ENCODE data around the gene TTLL6.

- TF ChIP-seq EZH2 (IDR thresholded peaks at IDR 0.05; ENCODE audit: borderline replicate concordance, insufficient read depth, low read length, poor library complexity, severe bottlenecking) (no peak), POLR2AphosphoS5 (IDR thresholded peaks at IDR 0.05) (no peak), EP300 (conservative IDR thresholded peaks at IDR 0.05; ENCODE audit: poor library complexity, severe bottlenecking) (no peak), SMC3 (conservative IDR thresholded peaks at IDR 0.05; ENCODE audit: poor library complexity) (no peak), RAD21 (conservative IDR thresholded peaks at IDR 0.05) (no peak), MXI1 (conservative IDR thresholded peaks at IDR 0.05; ENCODE audit: poor library complexity, severe bottlenecking) (no peak), TAF1 (IDR thresholded peaks at IDR 0.05; ENCODE audit: low read depth) (no peak)
- TF ChIP-seq, protein P1, sequence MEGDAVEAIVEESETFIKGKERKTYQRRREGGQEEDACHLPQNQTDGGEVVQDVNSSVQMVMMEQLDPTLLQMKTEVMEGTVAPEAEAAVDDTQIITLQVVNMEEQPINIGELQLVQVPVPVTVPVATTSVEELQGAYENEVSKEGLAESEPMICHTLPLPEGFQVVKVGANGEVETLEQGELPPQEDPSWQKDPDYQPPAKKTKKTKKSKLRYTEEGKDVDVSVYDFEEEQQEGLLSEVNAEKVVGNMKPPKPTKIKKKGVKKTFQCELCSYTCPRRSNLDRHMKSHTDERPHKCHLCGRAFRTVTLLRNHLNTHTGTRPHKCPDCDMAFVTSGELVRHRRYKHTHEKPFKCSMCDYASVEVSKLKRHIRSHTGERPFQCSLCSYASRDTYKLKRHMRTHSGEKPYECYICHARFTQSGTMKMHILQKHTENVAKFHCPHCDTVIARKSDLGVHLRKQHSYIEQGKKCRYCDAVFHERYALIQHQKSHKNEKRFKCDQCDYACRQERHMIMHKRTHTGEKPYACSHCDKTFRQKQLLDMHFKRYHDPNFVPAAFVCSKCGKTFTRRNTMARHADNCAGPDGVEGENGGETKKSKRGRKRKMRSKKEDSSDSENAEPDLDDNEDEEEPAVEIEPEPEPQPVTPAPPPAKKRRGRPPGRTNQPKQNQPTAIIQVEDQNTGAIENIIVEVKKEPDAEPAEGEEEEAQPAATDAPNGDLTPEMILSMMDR (IDR thresholded peaks at IDR 0.05; ENCODE audit: poor library complexity, severe bottlenecking), result no peak
- TF ChIP-seq, protein P2, sequence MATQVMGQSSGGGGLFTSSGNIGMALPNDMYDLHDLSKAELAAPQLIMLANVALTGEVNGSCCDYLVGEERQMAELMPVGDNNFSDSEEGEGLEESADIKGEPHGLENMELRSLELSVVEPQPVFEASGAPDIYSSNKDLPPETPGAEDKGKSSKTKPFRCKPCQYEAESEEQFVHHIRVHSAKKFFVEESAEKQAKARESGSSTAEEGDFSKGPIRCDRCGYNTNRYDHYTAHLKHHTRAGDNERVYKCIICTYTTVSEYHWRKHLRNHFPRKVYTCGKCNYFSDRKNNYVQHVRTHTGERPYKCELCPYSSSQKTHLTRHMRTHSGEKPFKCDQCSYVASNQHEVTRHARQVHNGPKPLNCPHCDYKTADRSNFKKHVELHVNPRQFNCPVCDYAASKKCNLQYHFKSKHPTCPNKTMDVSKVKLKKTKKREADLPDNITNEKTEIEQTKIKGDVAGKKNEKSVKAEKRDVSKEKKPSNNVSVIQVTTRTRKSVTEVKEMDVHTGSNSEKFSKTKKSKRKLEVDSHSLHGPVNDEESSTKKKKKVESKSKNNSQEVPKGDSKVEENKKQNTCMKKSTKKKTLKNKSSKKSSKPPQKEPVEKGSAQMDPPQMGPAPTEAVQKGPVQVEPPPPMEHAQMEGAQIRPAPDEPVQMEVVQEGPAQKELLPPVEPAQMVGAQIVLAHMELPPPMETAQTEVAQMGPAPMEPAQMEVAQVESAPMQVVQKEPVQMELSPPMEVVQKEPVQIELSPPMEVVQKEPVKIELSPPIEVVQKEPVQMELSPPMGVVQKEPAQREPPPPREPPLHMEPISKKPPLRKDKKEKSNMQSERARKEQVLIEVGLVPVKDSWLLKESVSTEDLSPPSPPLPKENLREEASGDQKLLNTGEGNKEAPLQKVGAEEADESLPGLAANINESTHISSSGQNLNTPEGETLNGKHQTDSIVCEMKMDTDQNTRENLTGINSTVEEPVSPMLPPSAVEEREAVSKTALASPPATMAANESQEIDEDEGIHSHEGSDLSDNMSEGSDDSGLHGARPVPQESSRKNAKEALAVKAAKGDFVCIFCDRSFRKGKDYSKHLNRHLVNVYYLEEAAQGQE (IDR thresholded peaks at IDR 0.05; ENCODE audit: borderline replicate concordance), result no peak
Measured at GRCh38 chr17:48737330-48738043, 79.5 kb downstream of the TTLL6 start.
